Effector memory CD4-positive, alpha-beta T cell (primary cell): ENCODE measurements around the gene SH3PXD2A.

Source experiments
- DNase-seq, 3 donors: peaks; one replicate each; pipeline ENCODE4 v3.0.0-alpha.2; 2020
- H3K27ac ChIP-seq: 2 replicates; pipeline ENCODE4 v1.7.0; 2013; ENCODE audit warnings: mild to moderate bottlenecking, low read length, moderate library complexity; ENCODE audit not compliant: insufficient read depth, poor library complexity, severe bottlenecking
- H3K27me3 ChIP-seq: replicated peaks from 2 replicates; pipeline ENCODE4 v1.7.0; 2013; ENCODE audit warnings: mild to moderate bottlenecking, low read length; ENCODE audit not compliant: insufficient read depth, control insufficient read depth, poor library complexity, severe bottlenecking
- H3K36me3 ChIP-seq: 2 replicates; pipeline ENCODE4 v1.7.0; 2013; ENCODE audit warnings: mild to moderate bottlenecking, low read length, moderate library complexity; ENCODE audit not compliant: control insufficient read depth, insufficient read depth
- H3K4me1 ChIP-seq: 2 replicates; pipeline ENCODE4 v1.7.0; 2013; ENCODE audit warnings: low read length, mild to moderate bottlenecking; ENCODE audit not compliant: control insufficient read depth, insufficient read depth, poor library complexity, severe bottlenecking
- H3K4me3 ChIP-seq: 2 replicates; pipeline ENCODE4 v1.7.0; 2013; ENCODE audit warnings: low read length, low read depth, mild to moderate bottlenecking; ENCODE audit not compliant: insufficient read depth, poor library complexity, severe bottlenecking
- H3K9me3 ChIP-seq: 2 replicates; pipeline ENCODE4 v1.7.0; 2013; ENCODE audit warnings: mild to moderate bottlenecking, low read length, moderate library complexity; ENCODE audit not compliant: control insufficient read depth
- total RNA-seq, 3 donors: gene quantifications; one replicate each; lab custom pipeline; 2026; lab: John Stamatoyannopoulos, UW

Gene SH3PXD2A, protein sequence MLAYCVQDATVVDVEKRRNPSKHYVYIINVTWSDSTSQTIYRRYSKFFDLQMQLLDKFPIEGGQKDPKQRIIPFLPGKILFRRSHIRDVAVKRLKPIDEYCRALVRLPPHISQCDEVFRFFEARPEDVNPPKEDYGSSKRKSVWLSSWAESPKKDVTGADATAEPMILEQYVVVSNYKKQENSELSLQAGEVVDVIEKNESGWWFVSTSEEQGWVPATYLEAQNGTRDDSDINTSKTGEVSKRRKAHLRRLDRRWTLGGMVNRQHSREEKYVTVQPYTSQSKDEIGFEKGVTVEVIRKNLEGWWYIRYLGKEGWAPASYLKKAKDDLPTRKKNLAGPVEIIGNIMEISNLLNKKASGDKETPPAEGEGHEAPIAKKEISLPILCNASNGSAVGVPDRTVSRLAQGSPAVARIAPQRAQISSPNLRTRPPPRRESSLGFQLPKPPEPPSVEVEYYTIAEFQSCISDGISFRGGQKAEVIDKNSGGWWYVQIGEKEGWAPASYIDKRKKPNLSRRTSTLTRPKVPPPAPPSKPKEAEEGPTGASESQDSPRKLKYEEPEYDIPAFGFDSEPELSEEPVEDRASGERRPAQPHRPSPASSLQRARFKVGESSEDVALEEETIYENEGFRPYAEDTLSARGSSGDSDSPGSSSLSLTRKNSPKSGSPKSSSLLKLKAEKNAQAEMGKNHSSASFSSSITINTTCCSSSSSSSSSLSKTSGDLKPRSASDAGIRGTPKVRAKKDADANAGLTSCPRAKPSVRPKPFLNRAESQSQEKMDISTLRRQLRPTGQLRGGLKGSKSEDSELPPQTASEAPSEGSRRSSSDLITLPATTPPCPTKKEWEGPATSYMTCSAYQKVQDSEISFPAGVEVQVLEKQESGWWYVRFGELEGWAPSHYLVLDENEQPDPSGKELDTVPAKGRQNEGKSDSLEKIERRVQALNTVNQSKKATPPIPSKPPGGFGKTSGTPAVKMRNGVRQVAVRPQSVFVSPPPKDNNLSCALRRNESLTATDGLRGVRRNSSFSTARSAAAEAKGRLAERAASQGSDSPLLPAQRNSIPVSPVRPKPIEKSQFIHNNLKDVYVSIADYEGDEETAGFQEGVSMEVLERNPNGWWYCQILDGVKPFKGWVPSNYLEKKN
- 20.1 to 35.2 (median 25.8) reads per million in 3 donors for total RNA-seq

DNA sequence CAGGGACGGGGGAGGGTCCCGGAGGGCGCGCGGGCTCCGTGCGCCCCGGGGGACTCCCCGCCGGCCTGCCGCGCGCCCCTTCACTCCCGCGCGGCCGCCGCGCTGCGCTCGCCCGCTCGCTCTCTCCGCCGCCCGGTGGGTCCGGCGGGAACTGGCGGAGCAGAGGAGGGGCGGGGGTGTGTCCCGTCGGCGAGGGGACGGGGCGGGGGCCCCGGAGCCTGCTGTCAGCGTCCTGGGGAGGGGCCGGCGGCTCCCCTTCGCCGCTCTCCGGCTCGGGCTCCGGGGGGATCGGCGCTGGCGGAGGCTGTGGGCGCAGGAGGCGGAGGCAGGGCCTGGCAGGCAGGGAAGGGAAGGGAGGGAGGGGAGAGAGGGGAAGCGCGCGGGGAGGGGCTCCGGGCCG is at the start of gene SH3PXD2A:
Gene SH3PXD2A, minus strand, starts transcription at position 153 of the 400 bp plus-strand sequence. CDS start 310 bp downstream, outside the sequence.
- peak in 1 of 3 donors; percentile 5 for DNase-seq
- H3K9me3 ChIP-seq = no peaks in the 10 kb centered on the region
- peak within 1 kb of the TSS; percentile 62 for H3K4me3 ChIP-seq
- no peaks in the 10 kb centered on the region for H3K36me3 ChIP-seq
- no peak within 1 kb of the TSS for H3K27ac ChIP-seq
- H3K4me1 ChIP-seq = peaks cover 16% of the 10 kb centered on the region
- H3K27me3 ChIP-seq = peaks cover 5% of the 10 kb centered on the region

DNA sequence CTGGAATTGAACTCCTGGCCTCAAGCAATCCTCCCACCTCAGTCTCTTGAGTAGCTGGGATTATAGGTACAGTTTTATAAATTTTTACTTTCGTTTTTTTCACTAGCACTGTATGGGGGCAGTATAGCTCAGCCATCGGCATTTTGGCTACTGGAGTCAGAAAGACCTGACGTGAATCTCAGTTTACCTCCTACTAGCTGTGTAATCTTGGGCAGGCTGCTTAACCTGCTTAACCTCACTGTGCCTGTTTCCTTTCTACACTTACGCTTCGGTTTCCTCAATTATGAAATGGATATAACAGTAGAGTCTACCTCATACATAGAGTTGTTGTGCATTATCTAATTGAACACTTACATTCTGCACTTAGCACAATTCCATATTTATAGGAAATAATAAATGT is 45.9 kb upstream of the SH3PXD2A start:
- Histone ChIP-seq H3K36me3 (peaks cover 54% of the 10 kb centered on the region), H3K4me1 (peaks cover 11% of the 10 kb centered on the region), H3K4me3 (no peak overlapping the region)

DNA sequence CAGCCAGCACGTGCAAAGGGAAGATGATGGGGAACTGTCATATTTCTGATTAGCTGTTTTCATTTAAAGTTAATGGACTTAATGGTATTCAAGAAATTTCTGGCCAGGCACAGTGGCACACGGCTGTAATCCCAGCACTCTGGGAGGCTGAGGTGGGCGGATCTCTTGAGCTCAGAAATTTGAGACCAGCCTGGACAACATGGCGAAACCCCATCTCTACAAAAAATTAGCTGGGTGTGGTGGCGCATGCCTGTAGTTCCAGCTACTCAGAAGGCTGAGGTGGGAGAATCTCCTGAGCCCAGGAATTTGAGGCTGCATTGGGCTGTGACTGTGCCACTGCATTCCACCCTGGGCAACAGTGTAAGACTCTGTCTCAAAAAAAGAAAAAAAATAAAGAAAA is 43.9 kb upstream of the SH3PXD2A start:
- no peaks in the 10 kb centered on the region for H3K9me3 ChIP-seq
- peaks cover 31% of the 10 kb centered on the region for H3K4me1 ChIP-seq
- peaks cover 59% of the 10 kb centered on the region for H3K36me3 ChIP-seq
- H3K4me3 ChIP-seq = no peak overlapping the region
- no peak overlapping the region for H3K27ac ChIP-seq
- DNase-seq = no peak
- no peaks in the 10 kb centered on the region for H3K27me3 ChIP-seq

More for the DNA sequence above, 45.9 kb upstream of the SH3PXD2A start:
- DNase-seq = no peak
- Histone ChIP-seq H3K27ac (peak overlapping the region; percentile 36), H3K9me3 (no peaks in the 10 kb centered on the region), H3K27me3 (no peaks in the 10 kb centered on the region)

DNA sequence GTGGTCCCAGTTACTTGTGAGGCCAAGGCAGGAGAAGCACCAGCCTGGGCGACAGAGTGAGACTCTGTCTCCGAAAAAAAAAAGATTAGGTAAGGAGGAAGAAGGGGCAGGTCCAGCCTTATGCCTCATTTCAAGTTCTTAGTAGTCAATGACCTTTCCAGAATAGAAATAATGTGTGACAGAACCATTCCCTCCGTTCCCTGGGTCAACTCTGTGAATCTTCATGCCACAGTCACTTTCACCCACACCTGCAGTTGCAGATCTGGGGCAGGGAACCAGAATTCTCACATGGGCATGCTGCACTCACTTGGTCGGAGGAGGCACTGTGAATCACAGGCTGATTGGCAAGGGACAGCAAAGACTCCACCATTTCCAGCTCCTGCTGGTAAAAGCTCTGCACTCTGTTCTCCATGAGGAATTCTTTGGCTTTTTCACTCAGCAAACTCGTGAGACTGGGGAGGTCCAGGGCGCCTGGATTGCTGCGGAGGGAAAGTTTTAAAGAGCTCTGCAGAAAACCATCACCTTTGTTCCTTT is 41.9 kb upstream of the SH3PXD2A start:
- Histone ChIP-seq H3K27me3 (no peaks in the 10 kb centered on the region), H3K36me3 (peaks cover 56% of the 10 kb centered on the region), H3K4me1 (peaks cover 29% of the 10 kb centered on the region), H3K4me3 (no peak overlapping the region), H3K27ac (no peak overlapping the region), H3K9me3 (no peaks in the 10 kb centered on the region)
- DNase-seq = no peak

DNA sequence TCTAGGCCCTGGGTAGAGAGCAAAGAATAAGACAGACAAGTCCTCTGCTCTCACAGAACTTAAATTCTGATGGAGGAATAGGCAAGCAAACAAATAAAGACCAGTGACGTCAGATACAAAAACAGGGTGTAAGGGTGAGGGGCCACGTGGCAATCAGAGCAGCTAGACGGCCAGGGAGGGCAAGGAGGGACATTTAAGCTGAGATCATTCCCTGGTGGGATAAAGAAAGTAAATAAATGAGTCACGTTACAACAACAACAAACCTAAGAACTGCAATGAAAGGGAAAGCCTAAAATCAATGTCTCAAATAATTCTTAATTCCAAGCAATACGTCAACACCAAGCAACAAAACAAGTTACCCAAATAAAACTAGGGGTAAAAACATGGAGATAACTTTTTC is 40.8 kb upstream of the SH3PXD2A start:
- Histone ChIP-seq H3K9me3 (no peaks in the 10 kb centered on the region), H3K4me1 (peaks cover 23% of the 10 kb centered on the region), H3K27ac (no peak overlapping the region), H3K27me3 (no peaks in the 10 kb centered on the region), H3K36me3 (peaks cover 64% of the 10 kb centered on the region), H3K4me3 (no peak overlapping the region)
- DNase-seq = no peak

DNA sequence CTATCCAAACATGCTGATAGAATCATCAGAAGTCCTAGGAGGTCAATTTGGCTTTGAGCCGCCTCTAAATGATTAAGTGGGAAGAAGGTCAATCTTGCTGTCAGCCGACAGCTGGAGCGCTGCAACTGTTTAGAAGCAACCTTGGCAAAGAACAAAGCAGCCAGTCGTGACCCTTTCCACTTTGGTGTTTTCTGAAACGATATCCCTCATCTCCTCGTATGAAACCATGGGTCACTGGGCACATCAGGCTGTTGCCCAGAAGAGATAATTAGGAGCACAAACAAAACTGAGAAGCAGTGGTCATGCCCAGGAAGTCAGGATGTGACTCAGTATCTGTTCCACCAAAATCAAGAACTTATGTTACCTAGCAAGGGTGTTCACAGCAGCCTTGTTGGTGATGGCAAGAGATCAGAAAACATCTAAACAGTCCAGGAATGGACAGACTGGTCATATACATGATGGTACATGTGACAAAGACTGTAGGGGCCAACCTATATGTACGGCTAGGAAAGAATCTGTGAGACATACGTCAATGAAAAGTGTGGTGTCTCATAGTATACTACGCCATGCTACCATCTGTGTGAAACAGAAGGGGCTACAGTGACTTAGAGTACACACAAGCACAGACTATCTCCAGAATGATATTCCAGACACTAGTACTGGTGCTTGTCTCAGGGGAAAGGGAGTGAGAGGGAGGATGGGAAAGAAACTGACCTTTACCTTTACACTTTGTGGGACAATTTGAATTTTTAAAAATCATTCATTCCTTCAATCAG is 40.2 kb upstream of the SH3PXD2A start:
- H3K9me3 ChIP-seq = no peaks in the 10 kb centered on the region
- DNase-seq = no peak
- peaks cover 23% of the 10 kb centered on the region for H3K4me1 ChIP-seq
- H3K27me3 ChIP-seq = no peaks in the 10 kb centered on the region
- H3K27ac ChIP-seq = peak overlapping the region; percentile 42
- peaks cover 69% of the 10 kb centered on the region for H3K36me3 ChIP-seq
- no peak overlapping the region for H3K4me3 ChIP-seq

DNA sequence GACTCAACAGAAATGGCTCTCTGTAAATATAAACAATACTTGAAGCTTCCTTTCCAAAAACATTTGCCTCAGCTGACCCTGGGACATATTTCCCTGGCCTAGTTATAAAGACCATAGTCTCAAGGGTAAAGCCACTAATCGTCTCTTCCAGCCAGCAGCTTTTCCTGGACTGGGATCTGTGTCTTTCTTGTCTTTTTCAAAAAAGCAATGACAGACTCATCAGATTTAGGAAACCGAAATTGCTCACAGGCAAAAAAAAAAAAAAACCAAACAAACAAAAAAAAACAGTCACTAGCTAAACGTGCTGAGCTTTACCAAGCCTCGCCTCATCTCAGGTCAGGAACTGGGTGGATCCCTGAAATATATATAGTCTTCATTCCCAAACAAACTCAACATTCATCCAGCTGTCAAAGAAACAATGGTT is 39.1 kb upstream of the SH3PXD2A start:
- no peak overlapping the region for H3K4me3 ChIP-seq
- H3K36me3 ChIP-seq = peaks cover 66% of the 10 kb centered on the region
- no peaks in the 10 kb centered on the region for H3K9me3 ChIP-seq
- DNase-seq = no peak
- no peaks in the 10 kb centered on the region for H3K27me3 ChIP-seq
- peaks cover 23% of the 10 kb centered on the region for H3K4me1 ChIP-seq
- peak overlapping the region; percentile 42 for H3K27ac ChIP-seq

DNA sequence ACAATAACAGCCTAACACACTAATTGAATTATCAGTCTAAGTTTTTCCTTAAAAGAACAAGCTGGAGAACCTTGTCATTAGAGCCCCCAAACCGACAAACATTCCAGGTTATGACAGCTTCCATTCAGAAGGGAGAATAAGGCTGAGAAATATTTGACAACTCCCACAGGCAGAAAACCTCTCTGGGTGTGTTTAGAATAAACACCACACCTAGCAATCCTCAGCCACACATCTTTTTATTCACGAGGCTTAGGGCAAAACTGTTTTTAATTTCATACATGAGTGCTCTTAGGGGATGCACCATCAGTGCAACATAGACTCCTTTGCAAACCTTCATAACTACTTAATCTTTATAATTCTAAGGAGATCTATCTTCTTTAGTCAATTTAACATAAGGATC is 38.4 kb upstream of the SH3PXD2A start:
- DNase-seq = no peak
- peaks cover 59% of the 10 kb centered on the region for H3K36me3 ChIP-seq
- H3K4me1 ChIP-seq = peaks cover 23% of the 10 kb centered on the region
- no peak overlapping the region for H3K4me3 ChIP-seq
- H3K9me3 ChIP-seq = no peaks in the 10 kb centered on the region
- peak overlapping the region; percentile 42 for H3K27ac ChIP-seq
- H3K27me3 ChIP-seq = no peaks in the 10 kb centered on the region

DNA sequence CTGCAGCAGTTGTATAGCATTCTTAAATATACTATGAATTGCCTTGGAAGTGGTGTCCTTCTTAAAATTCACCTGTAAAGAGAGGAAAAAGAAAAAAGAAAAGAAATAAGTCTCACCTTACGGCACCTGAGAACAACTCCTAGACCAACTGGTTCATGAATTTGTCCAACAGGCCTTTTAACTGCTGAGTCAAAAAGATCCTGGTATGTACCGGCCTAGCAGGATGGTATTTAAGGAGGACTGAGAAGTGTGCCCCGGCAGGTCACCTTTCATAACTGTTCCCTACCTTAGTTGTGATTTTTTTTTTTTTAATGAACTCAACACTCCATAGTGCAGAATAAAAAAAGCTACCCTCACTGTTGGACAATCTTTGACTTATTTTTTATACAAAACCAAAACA is 36.8 kb upstream of the SH3PXD2A start:
- no peak overlapping the region for H3K27ac ChIP-seq
- DNase-seq = no peak
- no peaks in the 10 kb centered on the region for H3K9me3 ChIP-seq
- H3K4me1 ChIP-seq = peaks cover 23% of the 10 kb centered on the region
- H3K4me3 ChIP-seq = no peak overlapping the region
- H3K36me3 ChIP-seq = peaks cover 54% of the 10 kb centered on the region
- no peaks in the 10 kb centered on the region for H3K27me3 ChIP-seq
